Vagina (tissue), 2 donors: ENCODE measurements around the gene DAPK3.

ENCODE experiments used
- POLR2A ChIP-seq, 2 donors: fragments of 450-650 bp; IDR thresholded peaks; one replicate each; pipeline ENCODE4 v1.6.1; 2017; ENCODE audit warnings: antibody characterized with exemption in 2 of 2, mild to moderate bottlenecking in 2 of 2, moderate library complexity in 2 of 2
- POLR2AphosphoS5 ChIP-seq, 2 donors: sonication (generic); formaldehyde crosslinking; IDR thresholded peaks; one replicate each; pipeline ENCODE4 v1.9.0; 2017; ENCODE audit warnings: antibody characterized with exemption in 2 of 2, mild to moderate bottlenecking in 2 of 2, low read depth in 1 of 2; ENCODE audit not compliant: insufficient read depth in 1 of 2
- TF ChIP-seq, protein P1 (sequence below), 3 experiments: fragments of 450-650 bp in 2 of 3; fragments of 200-600 bp in 1 of 3; sonication (generic) in 1 of 3; IDR thresholded peaks; one replicate each; pipeline ENCODE4 v1.5.1; 2017 to 2019; ENCODE audit warnings: antibody characterized with exemption in 3 of 3, mild to moderate bottlenecking in 2 of 3, moderate library complexity in 2 of 3

- TF ChIP-seq, protein P1, sequence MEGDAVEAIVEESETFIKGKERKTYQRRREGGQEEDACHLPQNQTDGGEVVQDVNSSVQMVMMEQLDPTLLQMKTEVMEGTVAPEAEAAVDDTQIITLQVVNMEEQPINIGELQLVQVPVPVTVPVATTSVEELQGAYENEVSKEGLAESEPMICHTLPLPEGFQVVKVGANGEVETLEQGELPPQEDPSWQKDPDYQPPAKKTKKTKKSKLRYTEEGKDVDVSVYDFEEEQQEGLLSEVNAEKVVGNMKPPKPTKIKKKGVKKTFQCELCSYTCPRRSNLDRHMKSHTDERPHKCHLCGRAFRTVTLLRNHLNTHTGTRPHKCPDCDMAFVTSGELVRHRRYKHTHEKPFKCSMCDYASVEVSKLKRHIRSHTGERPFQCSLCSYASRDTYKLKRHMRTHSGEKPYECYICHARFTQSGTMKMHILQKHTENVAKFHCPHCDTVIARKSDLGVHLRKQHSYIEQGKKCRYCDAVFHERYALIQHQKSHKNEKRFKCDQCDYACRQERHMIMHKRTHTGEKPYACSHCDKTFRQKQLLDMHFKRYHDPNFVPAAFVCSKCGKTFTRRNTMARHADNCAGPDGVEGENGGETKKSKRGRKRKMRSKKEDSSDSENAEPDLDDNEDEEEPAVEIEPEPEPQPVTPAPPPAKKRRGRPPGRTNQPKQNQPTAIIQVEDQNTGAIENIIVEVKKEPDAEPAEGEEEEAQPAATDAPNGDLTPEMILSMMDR (IDR thresholded peaks at IDR 0.05), result no peak
- TF ChIP-seq POLR2A (IDR thresholded peaks at IDR 0.05), result no peak
- no peak for TF ChIP-seq POLR2AphosphoS5 (IDR thresholded peaks at IDR 0.05; ENCODE audit: insufficient read depth in 1 of 2, low read depth in 1 of 2)
These were observed 7.2 kb downstream of the DAPK3 start for GRCh38 chr19:3963458-3964255.
